ENCODE measurements around the gene CENPB.

CENPB gene

DNA sequence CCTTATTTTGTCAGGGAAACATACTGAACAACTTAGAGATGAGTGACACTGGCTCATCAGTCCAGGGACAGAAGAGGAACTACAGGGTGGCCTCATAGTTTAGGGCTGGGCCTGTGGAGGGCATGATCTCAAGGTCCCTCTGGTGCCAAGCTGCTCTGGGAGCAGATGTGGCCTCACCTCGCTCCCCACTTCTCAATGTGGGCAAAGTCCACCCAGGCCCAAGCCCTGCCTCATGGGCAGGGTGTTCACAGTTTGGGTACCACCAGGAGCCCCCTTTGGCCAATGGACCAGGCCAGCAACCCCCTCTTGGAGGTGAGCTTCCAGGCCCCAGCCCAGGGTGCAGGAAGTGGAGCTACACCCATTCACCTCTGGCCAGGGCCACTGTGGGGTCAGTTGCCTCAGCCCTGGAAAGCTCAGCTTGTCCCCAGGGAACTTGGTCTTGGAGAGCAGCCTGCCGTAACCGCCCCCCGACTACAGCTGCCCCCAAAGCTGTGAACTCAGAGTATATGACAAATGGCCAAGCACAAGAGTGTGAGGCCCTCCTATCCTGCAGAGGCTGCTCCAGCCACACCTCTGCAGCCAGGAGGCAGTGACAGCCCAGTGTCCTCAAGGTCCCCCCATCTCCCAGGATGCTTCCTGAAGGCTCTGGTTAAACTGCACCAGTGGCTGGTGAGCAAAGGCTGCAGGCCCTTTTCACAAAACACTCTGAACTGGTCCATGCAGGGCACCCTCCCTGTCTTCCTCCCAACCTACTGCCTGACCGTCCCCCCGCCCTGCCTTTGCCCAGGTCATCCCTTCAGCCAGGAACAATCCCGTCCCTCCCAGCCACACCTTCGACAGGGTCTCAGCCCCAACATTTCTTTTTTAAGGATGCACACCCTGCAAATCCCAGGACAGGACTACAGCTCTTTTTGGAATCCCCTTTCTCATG lies 22.6 kb downstream of the CENPB start:
- no peak overlapping the region for H3K27ac ChIP-seq
- peaks cover 8% of the 10 kb centered on the region for H3K36me3 ChIP-seq

DNA sequence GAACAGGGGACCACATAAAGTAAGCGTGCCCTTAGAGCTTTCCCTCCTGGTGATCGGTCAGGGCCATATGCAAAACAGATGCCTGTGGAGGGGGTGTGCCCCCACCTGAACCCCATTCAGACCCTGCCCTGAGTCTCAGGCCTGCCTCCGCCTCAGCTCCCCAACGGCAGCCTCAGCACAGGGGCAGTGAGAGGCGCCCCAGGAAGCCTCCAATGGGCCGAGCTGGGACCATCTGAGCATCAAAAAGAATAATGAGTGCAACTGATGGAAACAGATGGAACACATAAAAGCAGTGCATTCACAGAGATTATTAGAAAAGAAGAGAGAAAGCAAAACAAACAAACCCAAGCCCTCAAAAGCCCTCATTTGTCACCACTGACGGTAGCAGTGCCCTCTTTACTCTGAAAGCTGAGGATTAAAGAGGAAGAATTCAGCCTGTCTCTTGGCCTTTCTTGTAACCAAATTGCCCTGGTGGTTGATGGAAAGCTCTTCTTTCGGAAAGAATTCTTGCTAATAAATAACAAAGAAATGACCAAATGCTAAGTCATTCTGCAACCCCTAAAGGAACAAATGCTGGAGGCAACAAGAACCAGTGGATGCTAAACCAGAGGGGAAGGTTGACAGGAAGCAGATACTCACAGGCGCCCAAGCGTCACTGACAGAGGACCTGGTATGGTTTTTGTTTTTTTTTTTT lies 25.7 kb downstream of the CENPB start:
- H3K4me3 ChIP-seq (ENCODE audit: low read depth, low read length), result no peak overlapping the region
- no peak overlapping the region for H3K27ac ChIP-seq
- no peak for DNase-seq
- TF ChIP-seq, protein P1, sequence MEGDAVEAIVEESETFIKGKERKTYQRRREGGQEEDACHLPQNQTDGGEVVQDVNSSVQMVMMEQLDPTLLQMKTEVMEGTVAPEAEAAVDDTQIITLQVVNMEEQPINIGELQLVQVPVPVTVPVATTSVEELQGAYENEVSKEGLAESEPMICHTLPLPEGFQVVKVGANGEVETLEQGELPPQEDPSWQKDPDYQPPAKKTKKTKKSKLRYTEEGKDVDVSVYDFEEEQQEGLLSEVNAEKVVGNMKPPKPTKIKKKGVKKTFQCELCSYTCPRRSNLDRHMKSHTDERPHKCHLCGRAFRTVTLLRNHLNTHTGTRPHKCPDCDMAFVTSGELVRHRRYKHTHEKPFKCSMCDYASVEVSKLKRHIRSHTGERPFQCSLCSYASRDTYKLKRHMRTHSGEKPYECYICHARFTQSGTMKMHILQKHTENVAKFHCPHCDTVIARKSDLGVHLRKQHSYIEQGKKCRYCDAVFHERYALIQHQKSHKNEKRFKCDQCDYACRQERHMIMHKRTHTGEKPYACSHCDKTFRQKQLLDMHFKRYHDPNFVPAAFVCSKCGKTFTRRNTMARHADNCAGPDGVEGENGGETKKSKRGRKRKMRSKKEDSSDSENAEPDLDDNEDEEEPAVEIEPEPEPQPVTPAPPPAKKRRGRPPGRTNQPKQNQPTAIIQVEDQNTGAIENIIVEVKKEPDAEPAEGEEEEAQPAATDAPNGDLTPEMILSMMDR (IDR thresholded peaks at IDR 0.05; ENCODE audit: low read depth, low read length), result no peak
- H3K27me3 ChIP-seq (ENCODE audit: insufficient read depth, low read depth, severe bottlenecking), result no peaks in the 10 kb centered on the region
- no peaks in the 10 kb centered on the region for H3K9me3 ChIP-seq (ENCODE audit: severe bottlenecking)
- peaks cover 24% of the 10 kb centered on the region for H3K36me3 ChIP-seq

More for the DNA sequence above, 22.6 kb downstream of the CENPB start:
- TF ChIP-seq, protein P1 (IDR thresholded peaks at IDR 0.05; ENCODE audit: low read depth, low read length), result no peak
- Histone ChIP-seq H3K9me3 (ENCODE audit: severe bottlenecking) (no peaks in the 10 kb centered on the region), H3K27me3 (ENCODE audit: insufficient read depth, low read depth, severe bottlenecking) (no peaks in the 10 kb centered on the region), H3K4me3 (ENCODE audit: low read depth, low read length) (no peak overlapping the region)
- DNase-seq, result no peak

DNA sequence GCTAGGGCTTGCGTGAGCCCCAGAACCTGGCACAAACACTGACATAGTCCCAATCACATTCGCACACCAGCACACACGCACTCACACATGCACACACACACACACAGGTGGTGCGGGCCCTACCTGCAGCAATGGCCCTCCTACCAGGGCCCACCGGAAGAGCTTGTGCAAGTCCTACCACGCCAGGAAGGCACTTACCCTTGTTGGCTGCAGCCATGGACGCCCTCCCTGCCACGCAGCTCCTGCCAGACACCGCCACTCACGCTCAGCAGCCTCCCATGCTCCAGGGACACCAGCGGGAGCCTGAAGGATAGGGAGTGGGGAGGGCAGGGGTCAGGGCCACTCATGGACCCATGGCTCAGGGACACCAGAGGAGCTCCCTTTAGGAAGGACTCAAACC lies 26.7 kb downstream of the CENPB start:
- TF ChIP-seq, protein P1 (IDR thresholded peaks at IDR 0.05; ENCODE audit: low read depth, low read length), result no peak
- Histone ChIP-seq H3K27me3 (ENCODE audit: insufficient read depth, low read depth, severe bottlenecking) (no peaks in the 10 kb centered on the region), H3K4me3 (ENCODE audit: low read depth, low read length) (no peak overlapping the region), H3K9me3 (ENCODE audit: severe bottlenecking) (no peaks in the 10 kb centered on the region), H3K36me3 (peaks cover 24% of the 10 kb centered on the region), H3K27ac (no peak overlapping the region)
- no peak for DNase-seq

DNA sequence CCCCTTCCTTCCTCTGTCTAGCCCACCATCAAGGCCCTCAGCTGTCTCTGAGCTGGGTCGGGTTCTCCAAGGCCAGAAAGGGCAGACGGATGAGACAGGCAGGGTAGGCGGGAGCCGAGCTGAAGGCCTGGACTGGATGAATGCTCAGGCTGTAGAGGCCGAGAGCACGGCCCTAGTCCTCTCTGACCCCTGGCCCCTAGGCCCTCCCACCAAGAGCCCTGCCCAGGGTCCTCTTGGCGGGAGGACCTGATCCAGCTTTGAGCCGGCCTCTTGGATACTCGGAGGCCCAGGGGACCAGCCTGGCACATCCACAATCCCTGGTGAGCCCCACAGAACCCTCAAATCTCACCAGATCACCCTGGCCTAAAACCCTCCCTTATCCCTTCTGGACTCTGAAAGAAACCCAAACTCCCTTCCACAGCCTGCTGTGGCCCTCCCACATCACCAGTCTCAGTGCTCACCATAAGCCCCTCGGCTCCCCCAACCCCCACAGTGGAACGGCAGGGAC lies 27.2 kb downstream of the CENPB start:
- DNase-seq, result no peak
- Histone ChIP-seq H3K4me3 (ENCODE audit: low read depth, low read length) (no peak overlapping the region), H3K9me3 (ENCODE audit: severe bottlenecking) (no peaks in the 10 kb centered on the region), H3K27ac (no peak overlapping the region), H3K36me3 (peaks cover 24% of the 10 kb centered on the region), H3K27me3 (ENCODE audit: insufficient read depth, low read depth, severe bottlenecking) (no peaks in the 10 kb centered on the region)
- TF ChIP-seq, protein P1 (IDR thresholded peaks at IDR 0.05; ENCODE audit: low read depth, low read length), result no peak

DNA sequence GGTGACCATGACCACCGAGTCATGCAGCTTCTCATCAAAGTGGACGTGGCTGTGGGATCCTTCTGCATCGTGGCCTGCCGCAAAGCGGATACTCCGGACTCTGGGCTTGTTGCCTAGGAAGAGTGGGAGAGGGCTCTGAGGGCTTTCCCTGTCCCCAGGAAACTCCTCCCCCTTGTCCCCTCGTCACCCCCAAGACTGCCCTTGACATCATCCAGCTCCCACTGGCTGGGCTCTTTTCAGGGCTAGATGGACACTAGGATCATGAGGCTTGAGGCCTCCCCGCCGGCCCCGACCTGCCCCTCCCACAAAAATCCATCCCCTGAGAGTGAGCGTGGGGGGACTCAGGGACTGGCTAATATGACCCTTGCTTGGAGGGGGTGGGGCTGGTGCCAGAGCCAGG lies 28.0 kb downstream of the CENPB start:
- TF ChIP-seq, protein P1 (IDR thresholded peaks at IDR 0.05; ENCODE audit: low read depth, low read length), result no peak
- H3K27me3 ChIP-seq (ENCODE audit: insufficient read depth, low read depth, severe bottlenecking), result no peaks in the 10 kb centered on the region
- peaks cover 24% of the 10 kb centered on the region for H3K36me3 ChIP-seq

More for the DNA sequence above, 28.0 kb downstream of the CENPB start:
- Histone ChIP-seq H3K27ac (no peak overlapping the region), H3K4me3 (ENCODE audit: low read depth, low read length) (no peak overlapping the region), H3K9me3 (ENCODE audit: severe bottlenecking) (no peaks in the 10 kb centered on the region)
- DNase-seq, result no peak

Data from WERI-Rb-1 (cell line).